ENCODE data around the gene PTCH1.

- TF ChIP-seq CTCF (IDR thresholded peaks at IDR 0.05; ENCODE audit: low read depth, low read length) = no peak
- no peak for TF ChIP-seq EZH2phosphoT487 (IDR thresholded peaks at IDR 0.05; ENCODE audit: low read depth)
These were observed 53.4 kb downstream of the PTCH1 start for GRCh38 chr9:95463148-95464060.
